Peyer's patch (tissue), 4 donors: ENCODE results near the gene CAB39L. TPM values are rescaled to one million over a fixed set of nuclear protein-coding genes. Genes with fewer than 3 reads are reported as not detected.

Experiments
- DNase-seq, 3 donors: peaks; one replicate each; pipeline ENCODE4 v3.0.0-alpha.2; 2017 to 2019
- H3K27ac ChIP-seq, 4 donors: fragments of 200-600 bp; sonication (generic); one replicate each; pipeline ENCODE4 v1.5.1; 2016 to 2019
- H3K27me3 ChIP-seq, 2 donors: fragments of 200-600 bp; sonication (generic); one replicate each; pipeline ENCODE4 v1.5.1; 2019
- H3K36me3 ChIP-seq, 3 donors: fragments of 200-600 bp; sonication (generic); one replicate each; pipeline ENCODE4 v1.5.1; 2016 to 2019
- H3K4me1 ChIP-seq, 4 donors: fragments of 200-600 bp; sonication (generic); one replicate each; pipeline ENCODE4 v1.5.1; 2016 to 2019
- H3K4me3 ChIP-seq, 4 donors: fragments of 200-600 bp; sonication (generic); 1 replicate in 3 of 4; 2 replicates in 1 of 4; pipeline ENCODE4 v1.5.1; 2016 to 2019; ENCODE audit warnings: mild to moderate bottlenecking in 1 of 4
- H3K9me3 ChIP-seq, 4 donors: fragments of 200-600 bp; sonication (generic); one replicate each; pipeline ENCODE4 v1.5.1; 2016 to 2019; ENCODE audit warnings: mild to moderate bottlenecking in 1 of 4
- POLR2A ChIP-seq, 2 donors: fragments of 450-650 bp; IDR thresholded peaks; one replicate each; pipeline ENCODE4 v1.5.1; 2017; ENCODE audit warnings: antibody characterized with exemption in 2 of 2, mild to moderate bottlenecking in 2 of 2, moderate library complexity in 2 of 2
- total RNA-seq, 4 donors: library from RNA; depleted of rRNA; stranded (reverse); fragments of >200 nt; gene quantifications; one replicate each; pipeline ENCODE4 v1.1.0, GENCODE V29; 2016
- TF ChIP-seq, protein P1 (sequence below), 6 experiments: fragments of 450-650 bp in 4 of 6; fragments of 200-600 bp in 2 of 6; sonication (generic) in 1 of 6; IDR thresholded peaks; one replicate each; pipeline ENCODE4 v1.5.1; 2017 to 2019; ENCODE audit warnings: antibody characterized with exemption in 6 of 6, mild to moderate bottlenecking in 3 of 6, moderate library complexity in 1 of 6

Gene CAB39L
- total RNA-seq, 4 donors from 2014 or later, result 8.3 to 28.9 (median 11.6) TPM

DNA sequence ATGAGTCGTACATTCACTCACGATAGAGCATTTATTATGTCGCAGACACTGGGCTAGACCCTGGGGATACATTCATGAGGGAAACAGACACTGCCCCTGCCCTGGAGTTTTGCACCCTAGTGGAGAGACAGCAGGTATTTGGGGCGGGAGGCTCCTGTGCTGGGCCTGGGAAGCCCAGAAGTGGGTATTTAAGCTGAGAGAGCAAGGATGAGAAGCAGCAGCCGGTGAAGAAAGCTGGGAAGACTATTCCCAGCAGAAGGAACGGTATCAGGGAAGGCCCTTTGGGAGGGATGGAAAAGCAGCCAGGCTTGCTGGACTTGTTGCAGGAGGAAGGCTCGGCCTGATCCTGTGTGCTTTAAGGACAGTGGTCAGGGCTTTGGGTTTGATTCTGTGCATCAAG, 141.6 kb downstream of the CAB39L start:
- no peaks in the 10 kb centered on the region for H3K27me3 ChIP-seq
- H3K27ac ChIP-seq, result no peak overlapping the region
- H3K36me3 ChIP-seq, result no peaks in the 10 kb centered on the region
- H3K4me3 ChIP-seq, result no peak overlapping the region
- H3K4me1 ChIP-seq, result peaks cover 0 to 10% (median 0%) of the 10 kb centered on the region in 4 donors
- no peak for DNase-seq
- no peak for TF ChIP-seq POLR2A (IDR thresholded peaks at IDR 0.05)
- TF ChIP-seq, protein P1, sequence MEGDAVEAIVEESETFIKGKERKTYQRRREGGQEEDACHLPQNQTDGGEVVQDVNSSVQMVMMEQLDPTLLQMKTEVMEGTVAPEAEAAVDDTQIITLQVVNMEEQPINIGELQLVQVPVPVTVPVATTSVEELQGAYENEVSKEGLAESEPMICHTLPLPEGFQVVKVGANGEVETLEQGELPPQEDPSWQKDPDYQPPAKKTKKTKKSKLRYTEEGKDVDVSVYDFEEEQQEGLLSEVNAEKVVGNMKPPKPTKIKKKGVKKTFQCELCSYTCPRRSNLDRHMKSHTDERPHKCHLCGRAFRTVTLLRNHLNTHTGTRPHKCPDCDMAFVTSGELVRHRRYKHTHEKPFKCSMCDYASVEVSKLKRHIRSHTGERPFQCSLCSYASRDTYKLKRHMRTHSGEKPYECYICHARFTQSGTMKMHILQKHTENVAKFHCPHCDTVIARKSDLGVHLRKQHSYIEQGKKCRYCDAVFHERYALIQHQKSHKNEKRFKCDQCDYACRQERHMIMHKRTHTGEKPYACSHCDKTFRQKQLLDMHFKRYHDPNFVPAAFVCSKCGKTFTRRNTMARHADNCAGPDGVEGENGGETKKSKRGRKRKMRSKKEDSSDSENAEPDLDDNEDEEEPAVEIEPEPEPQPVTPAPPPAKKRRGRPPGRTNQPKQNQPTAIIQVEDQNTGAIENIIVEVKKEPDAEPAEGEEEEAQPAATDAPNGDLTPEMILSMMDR (IDR thresholded peaks at IDR 0.05), result no peak
- H3K9me3 ChIP-seq, result no peaks in the 10 kb centered on the region

DNA sequence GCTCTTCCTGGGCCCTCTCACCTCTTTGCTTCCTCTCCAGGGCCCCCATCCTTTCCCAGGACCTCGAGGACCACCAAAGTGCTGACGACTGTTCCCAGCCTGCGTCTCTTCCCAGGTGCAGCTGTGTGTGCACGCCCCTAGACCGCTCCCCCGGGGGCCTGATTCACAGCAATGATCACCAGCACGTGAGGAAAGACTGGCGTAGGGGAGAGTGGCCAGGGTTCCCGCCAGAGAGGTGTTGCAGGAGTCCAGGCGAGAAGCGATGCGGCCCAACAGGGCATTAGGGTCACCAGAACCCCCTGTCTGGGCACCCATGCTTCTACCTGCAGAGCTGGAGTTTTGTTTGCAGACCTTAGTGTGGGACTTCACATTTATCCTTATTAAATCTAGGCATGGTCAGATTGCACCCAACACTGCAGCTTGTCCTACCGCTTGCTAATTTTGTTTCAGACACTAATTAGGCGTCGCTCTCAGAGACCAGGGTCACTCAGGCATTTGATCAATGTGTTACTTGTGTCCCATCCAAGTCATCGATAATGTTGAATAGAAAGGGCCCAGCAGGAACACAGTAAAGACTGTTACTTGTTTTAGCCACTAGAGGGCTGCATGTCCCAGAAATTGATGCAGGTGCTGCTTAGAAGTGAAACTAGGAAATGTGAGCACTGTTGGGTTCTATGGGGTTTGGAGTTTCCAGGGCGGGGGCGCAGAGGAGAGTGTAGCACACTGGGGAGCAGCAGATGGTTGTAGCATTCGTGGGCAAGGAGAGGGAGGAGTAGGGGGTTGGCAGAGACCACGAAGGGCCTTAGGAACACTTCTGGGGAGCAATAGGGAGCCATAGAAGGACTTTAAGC, 142.9 kb downstream of the CAB39L start:
- peak; percentile 57 to 82 (median 64) for DNase-seq
- Histone ChIP-seq H3K27ac (peak overlapping the region in 1 of 4 donors; percentile 32), H3K4me1 (peaks cover 0 to 9% (median 0%) of the 10 kb centered on the region in 4 donors), H3K9me3 (no peaks in the 10 kb centered on the region), H3K36me3 (no peaks in the 10 kb centered on the region), H3K4me3 (peak overlapping the region in 3 of 4 donors; percentile 27 to 51 (median 36)), H3K27me3 (no peaks in the 10 kb centered on the region)
- TF ChIP-seq POLR2A (IDR thresholded peaks at IDR 0.05), result no peak
- TF ChIP-seq, protein P1 (IDR thresholded peaks at IDR 0.05), result peak; percentile 77 to 97 (median 88)

DNA sequence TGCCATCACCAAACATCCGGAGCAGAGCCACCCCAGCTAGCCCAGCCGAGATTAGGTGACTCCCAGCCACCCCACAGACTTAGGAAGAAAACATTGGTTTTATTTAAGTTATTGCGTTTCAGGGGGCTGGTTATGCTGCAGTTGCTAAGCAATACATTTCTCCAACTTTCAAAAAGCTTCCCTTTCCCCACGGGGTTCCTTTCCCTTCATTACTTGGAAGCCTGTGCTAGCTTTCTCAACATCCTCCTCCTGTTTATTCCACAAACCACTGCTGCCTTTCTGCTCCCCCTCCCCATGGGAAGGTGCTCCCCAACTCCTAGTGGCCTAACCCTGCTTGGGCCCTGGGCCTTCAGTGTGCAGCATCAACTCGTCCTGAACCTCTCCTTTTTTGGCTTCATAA, 143.6 kb downstream of the CAB39L start:
- Histone ChIP-seq H3K4me1 (peaks cover 0 to 9% (median 0%) of the 10 kb centered on the region in 4 donors), H3K36me3 (no peaks in the 10 kb centered on the region), H3K9me3 (no peaks in the 10 kb centered on the region), H3K27me3 (no peaks in the 10 kb centered on the region), H3K27ac (no peak overlapping the region), H3K4me3 (no peak overlapping the region)
- no peak for DNase-seq
- TF ChIP-seq, protein P1 (IDR thresholded peaks at IDR 0.05), result no peak
- no peak for TF ChIP-seq POLR2A (IDR thresholded peaks at IDR 0.05)

DNA sequence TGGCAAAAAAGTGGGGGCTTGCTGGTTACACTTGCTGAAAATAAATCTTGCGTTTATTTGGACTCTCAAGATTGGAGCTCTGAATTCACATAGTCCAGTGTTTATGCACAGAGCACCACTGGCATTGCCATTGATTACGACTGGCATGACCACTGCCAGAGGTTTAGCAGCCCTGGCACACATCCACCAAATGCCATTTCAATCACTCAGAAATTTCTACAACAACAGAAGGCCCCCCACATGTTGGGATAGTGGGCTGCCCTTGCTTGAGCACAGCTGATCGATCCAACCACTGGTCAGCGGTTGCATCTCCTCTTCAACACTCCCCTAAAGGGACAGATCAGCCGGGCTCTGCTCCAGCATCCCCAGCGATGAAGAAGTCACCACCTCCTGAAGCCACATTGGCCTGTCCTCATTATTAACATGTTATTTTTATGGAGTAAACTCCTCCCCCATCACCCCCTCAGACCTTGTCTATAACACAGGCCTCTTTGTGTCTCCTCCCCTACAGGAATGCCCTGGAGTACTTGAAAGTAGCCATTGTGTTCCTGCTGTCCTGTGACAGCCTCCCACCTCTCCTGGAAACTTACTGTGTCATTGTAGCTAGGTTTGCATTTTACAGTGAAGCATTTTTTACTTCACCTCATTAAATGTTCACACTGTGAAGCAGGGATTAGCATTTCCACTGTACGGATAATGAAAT, 144.8 kb downstream of the CAB39L start:
- Histone ChIP-seq H3K27ac (no peak overlapping the region), H3K27me3 (no peaks in the 10 kb centered on the region), H3K4me3 (no peak overlapping the region), H3K4me1 (peaks cover 0 to 9% (median 0%) of the 10 kb centered on the region in 4 donors), H3K36me3 (no peaks in the 10 kb centered on the region), H3K9me3 (no peaks in the 10 kb centered on the region)
- TF ChIP-seq, protein P1 (IDR thresholded peaks at IDR 0.05), result no peak
- TF ChIP-seq POLR2A (IDR thresholded peaks at IDR 0.05), result no peak
- no peak for DNase-seq

GRCh38 chr13:49298416-49298815, 145.4 kb downstream of the CAB39L start:
- no peak overlapping the region for H3K27ac ChIP-seq
- TF ChIP-seq, protein P1 (IDR thresholded peaks at IDR 0.05), result no peak
- no peak for TF ChIP-seq POLR2A (IDR thresholded peaks at IDR 0.05)
- peaks cover 0 to 6% (median 0%) of the 10 kb centered on the region in 4 donors for H3K4me1 ChIP-seq
- no peak for DNase-seq
- no peaks in the 10 kb centered on the region for H3K9me3 ChIP-seq
- no peaks in the 10 kb centered on the region for H3K27me3 ChIP-seq
- no peak overlapping the region for H3K4me3 ChIP-seq
- no peaks in the 10 kb centered on the region for H3K36me3 ChIP-seq
